NCI-H2081 (cell line): ENCODE data around the gene PDIA6.
A peak's percentile ranks its signal among the peaks of the same experiment; 100 is the strongest.
"Not testable (repeated sequence)": the region's sequence is repeated elsewhere in the genome, so short reads cannot be mapped to it uniquely, and the experiment has no call there.

Source experiments
- DNase-seq, 2 experiments: peaks; one replicate each; lab custom pipeline; 2025; lab: John Stamatoyannopoulos, UW

The PDIA6 gene

GRCh38 chr2:10833021-10833420 is 20.4 kb upstream of the PDIA6 start:
- DNase-seq: no peak

- DNase-seq: peak; percentile 86 to 89
These were observed 19.8 kb upstream of the PDIA6 start for GRCh38 chr2:10832203-10832936.

GRCh38 chr2:10831400-10831985 is 18.9 kb upstream of the PDIA6 start:
- DNase-seq: no peak

GRCh38 chr2:10830641-10831399 is 18.2 kb upstream of the PDIA6 start:
- no peak for DNase-seq

GRCh38 chr2:10830203-10830602 is 17.6 kb upstream of the PDIA6 start:
- no peak for DNase-seq

GRCh38 chr2:10829299-10829698 is 16.7 kb upstream of the PDIA6 start:
- no peak for DNase-seq

- DNase-seq: no peak
These were observed 15.8 kb upstream of the PDIA6 start for GRCh38 chr2:10828346-10828745.

GRCh38 chr2:10826625-10827024 is 14.0 kb upstream of the PDIA6 start:
- no peak for DNase-seq

- no peak for DNase-seq
These were observed 13.4 kb upstream of the PDIA6 start for GRCh38 chr2:10826026-10826425.

- DNase-seq: no peak
These were observed 11.6 kb upstream of the PDIA6 start for GRCh38 chr2:10824191-10824590.

- DNase-seq: no peak
These were observed 8.6 kb upstream of the PDIA6 start for GRCh38 chr2:10820978-10821695.

GRCh38 chr2:10820562-10820961 is 8.0 kb upstream of the PDIA6 start:
- DNase-seq: no peak

- DNase-seq: no peak
These were observed 7.2 kb upstream of the PDIA6 start for GRCh38 chr2:10819714-10820314.

GRCh38 chr2:10818984-10819383 is 6.4 kb upstream of the PDIA6 start:
- DNase-seq: no peak

GRCh38 chr2:10818305-10818704 is 5.7 kb upstream of the PDIA6 start:
- not testable (repeated sequence) for DNase-seq

GRCh38 chr2:10817413-10817812 is 4.8 kb upstream of the PDIA6 start:
- no peak for DNase-seq

GRCh38 chr2:10814571-10815331 is 2.2 kb upstream of the PDIA6 start:
- no peak for DNase-seq

- DNase-seq: no peak
These were observed 1.6 kb upstream of the PDIA6 start for GRCh38 chr2:10814142-10814541.

GRCh38 chr2:10813163-10814138 is 866 bp upstream of the PDIA6 start:
- DNase-seq: not testable (repeated sequence)

- DNase-seq: no peak
These were observed 1.1 kb downstream of the PDIA6 start for GRCh38 chr2:10811517-10811916.
